GM19395 (cell line): ENCODE data around the gene CRHR2.

Source experiments
- ATAC-seq: cut with Tn5 transposase; IDR thresholded peaks from one replicate; pipeline ENCODE4 v1.9.1; 2021; ENCODE audit warnings: mild to moderate bottlenecking, moderate library complexity; ENCODE audit not compliant: unreplicated experiment

The CRHR2 gene

GRCh38 chr7:30633223-30633622 lies 49.0 kb downstream of the CRHR2 start:
- ATAC-seq, result no peak

GRCh38 chr7:30630986-30631385 lies 51.3 kb downstream of the CRHR2 start:
- ATAC-seq, result peak; percentile 68

DNA sequence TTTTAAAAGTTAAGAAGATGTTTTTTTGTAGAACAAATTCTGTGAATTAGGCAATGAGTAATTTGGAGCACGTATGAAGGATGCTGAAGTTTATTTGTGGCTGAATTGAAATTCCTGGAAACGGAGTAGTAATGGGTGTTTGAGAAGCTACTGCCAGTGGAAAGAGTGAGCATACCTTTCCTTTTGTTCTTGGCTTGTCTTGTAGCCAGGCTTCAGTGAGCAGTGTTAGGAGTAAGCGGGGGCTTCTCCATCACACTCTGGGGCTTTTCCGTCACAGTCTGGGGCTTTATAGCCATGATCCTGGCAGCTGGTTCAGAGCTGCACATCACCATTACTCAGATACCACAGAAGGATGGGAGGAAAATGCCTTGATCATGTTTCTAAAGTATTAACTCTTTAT lies 55.2 kb downstream of the CRHR2 start:
- ATAC-seq, result no peak

- no peak for ATAC-seq
Measured at GRCh38 chr7:30625283-30625682, 57.0 kb downstream of the CRHR2 start.

DNA sequence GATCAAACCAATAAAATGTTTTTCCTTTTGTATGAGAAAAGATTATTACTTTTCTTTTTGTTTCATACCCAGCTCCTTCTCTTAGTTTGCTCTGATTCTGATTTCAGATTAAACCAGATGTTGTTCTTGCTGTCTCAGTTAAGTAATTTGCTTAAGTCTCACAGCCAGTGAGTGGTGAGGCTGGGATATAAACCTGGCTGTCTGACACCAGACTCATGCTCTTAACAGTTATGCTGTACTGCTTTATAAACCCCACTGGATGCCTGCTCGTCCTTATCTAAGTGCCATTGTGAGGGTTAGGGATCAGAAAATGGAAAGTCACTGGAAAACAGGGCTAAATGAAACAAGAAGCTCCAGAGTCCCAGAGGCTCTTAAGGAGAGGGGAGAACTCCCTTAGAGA lies 63.3 kb downstream of the CRHR2 start:
- ATAC-seq, result no peak

DNA sequence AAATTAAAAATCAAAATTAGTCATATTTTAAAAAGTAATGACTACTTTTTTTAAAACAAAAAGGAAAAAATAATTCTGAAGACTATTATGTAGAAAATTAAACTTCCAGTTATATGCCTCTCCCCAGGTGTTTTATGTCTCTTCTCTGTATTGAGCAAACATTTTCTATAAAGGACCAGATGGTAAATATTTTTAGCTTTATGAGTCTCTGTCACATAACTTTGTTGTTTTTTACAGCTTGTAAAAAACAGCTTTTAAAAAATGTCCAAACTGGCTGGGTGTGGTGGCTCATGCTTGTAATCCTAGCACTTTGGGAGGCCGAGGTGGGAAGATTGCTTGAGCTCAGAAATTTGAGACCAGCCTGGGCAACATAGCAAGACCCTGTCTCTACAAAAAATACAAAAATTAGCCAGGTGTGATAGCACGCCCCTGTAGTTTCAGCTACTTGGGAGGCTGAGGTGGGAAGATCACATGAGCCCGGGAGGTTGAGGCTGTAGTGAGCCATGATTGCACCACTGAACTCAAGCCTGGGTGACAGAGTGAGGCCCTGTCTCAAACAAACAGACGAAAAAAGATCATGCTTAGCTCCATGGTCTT lies 64.1 kb downstream of the CRHR2 start:
- ATAC-seq, result no peak

GRCh38 chr7:30617359-30617758 lies 64.9 kb downstream of the CRHR2 start:
- no peak for ATAC-seq

DNA sequence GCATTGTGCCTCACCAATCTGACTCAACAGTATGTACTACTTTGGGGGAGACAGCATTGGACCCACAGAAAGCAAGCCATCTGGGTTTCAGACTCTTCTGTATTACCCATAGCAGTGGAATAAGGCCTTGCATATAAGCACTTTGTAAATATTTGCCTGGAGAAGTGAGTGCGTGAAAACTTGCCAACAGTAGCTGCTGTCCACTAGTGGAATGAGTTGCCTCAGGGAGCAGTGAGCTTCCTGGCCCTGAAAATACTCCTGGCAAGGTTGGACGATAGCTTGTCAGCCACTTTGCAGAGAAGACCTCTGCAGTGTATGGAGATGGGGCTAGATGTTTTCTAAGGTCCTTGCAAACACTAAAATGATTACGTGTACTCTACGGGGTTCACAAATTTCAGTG lies 65.9 kb downstream of the CRHR2 start:
- no peak for ATAC-seq

DNA sequence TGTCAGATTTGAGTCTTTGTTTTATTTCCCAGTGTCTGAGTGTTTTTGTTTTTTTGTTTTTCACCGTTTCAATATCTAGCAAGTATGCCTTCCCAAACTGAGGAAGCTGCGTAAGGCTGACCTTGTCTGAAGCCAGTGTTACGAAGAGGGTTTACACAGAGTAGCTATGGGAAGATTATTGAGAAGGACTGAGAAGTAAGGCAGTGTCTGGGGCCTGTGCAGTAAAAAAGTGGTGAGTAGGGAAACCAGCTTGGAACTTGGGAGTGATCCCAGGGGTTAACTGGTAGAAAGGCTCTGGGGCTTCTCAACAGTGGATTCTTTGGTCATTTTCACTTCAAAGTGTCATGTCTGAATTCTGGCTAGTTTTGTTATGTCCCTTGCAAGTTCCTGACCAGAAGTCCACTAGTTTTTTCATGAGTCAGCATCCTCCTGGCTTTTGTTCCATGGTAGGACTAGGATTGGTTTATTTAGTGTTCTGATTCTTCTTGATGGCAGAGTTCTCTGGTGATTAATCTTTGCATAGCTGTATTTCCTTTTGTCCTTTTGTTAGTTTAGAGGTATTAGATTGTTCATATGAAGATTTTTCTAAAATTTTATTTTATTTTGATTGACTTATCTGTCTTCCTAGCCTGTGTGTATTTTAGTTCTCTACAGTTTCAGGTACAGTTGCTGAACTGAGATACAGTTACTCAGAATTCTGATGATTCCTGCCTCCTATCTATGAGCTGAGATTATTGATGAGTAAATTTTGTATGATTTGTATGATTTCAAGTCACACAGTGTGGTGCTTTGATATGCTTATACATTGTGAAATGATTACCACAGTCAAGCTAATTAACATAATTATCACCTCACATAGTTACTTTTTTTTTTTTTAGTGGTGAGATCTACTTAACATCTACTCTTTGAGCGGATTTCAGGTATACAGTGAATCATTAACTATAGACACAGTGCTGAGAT lies 68.6 kb downstream of the CRHR2 start:
- ATAC-seq, result no peak

DNA sequence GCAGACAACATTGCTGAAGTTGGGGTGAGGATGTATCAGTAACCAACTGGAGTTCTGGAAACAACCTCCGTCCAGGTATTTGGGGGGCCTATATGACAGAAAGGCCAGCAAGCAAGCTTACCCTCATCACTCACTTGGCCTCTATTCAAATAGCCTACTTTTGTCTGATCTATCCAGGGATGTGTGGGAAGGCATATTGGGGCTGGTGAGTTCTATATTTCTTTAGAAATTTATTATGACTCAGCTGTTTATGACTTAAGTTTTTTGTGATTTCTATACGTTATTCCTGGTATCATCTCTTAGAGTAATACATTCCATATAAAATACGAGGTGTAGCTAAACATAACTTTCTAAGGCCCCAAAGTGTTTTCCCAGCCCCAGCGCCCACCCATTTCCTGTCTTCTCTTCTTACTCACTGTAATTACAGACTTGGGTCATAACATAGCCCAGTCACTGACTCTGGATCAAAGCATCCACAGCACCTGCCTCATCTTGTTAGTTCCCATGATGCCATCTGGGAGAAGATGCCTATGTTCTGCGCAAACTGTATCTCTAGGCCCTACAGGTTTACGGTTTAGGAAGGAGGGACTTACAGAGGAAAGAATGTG lies 69.5 kb downstream of the CRHR2 start:
- no peak for ATAC-seq

GRCh38 chr7:30605832-30606231 lies 76.4 kb downstream of the CRHR2 start:
- ATAC-seq, result no peak

DNA sequence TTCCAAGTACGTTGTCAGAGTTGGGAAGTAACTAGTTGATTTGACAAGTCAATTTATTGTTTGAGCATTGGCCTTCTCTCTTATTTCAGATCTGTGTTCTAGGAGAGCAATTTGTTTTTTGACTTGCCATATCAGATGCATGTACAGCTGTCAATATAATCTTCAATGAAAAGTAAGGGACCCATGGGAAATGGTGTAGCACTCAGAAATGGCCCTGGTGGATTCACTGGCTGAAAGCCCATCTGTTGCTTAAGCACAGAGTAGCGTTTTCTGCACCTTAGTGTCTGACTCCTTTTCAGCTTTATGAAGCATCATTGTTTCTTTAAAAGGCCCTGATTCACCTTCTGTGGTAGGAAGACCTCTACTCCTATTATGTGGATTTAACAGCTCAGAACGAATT lies 77.4 kb downstream of the CRHR2 start:
- no peak for ATAC-seq
